ENCODE data around the gene BAHCC1. TPM values are rescaled to one million over a fixed set of nuclear protein-coding genes. Genes with fewer than 3 reads are reported as not detected.

BAHCC1 gene
- total RNA-seq, 1 donor from 2014 or later: 10.7 TPM

- no peak for TF ChIP-seq CTCF (IDR thresholded peaks at IDR 0.05; ENCODE audit: unreplicated experiment)
- Mint-ChIP-seq H3K36me3 (ENCODE audit: low read depth, unreplicated experiment) (no peaks in the 10 kb centered on the region), H3K4me3 (ENCODE audit: unreplicated experiment) (no peak overlapping the region), H3K4me1 (ENCODE audit: unreplicated experiment) (no peaks in the 10 kb centered on the region), H3K27me3 (ENCODE audit: unreplicated experiment) (peaks cover 4% of the 10 kb centered on the region), H3K9me3 (ENCODE audit: unreplicated experiment) (no peaks in the 10 kb centered on the region), H3K27ac (ENCODE audit: unreplicated experiment) (no peak overlapping the region)
- no peak for DNase-seq (ENCODE audit: low spot score)
Observed at GRCh38 chr17:81442791-81443190, 47.5 kb downstream of the BAHCC1 start.

GRCh38 chr17:81443269-81443668 lies 48.0 kb downstream of the BAHCC1 start:
- H3K9me3 Mint-ChIP-seq (ENCODE audit: unreplicated experiment): no peaks in the 10 kb centered on the region
- H3K27me3 Mint-ChIP-seq (ENCODE audit: unreplicated experiment): peaks cover 4% of the 10 kb centered on the region
- H3K4me1 Mint-ChIP-seq (ENCODE audit: unreplicated experiment): no peaks in the 10 kb centered on the region
- no peaks in the 10 kb centered on the region for H3K36me3 Mint-ChIP-seq (ENCODE audit: low read depth, unreplicated experiment)
- DNase-seq (ENCODE audit: low spot score): no peak
- no peak overlapping the region for H3K4me3 Mint-ChIP-seq (ENCODE audit: unreplicated experiment)
- no peak overlapping the region for H3K27ac Mint-ChIP-seq (ENCODE audit: unreplicated experiment)
- TF ChIP-seq CTCF (IDR thresholded peaks at IDR 0.05; ENCODE audit: unreplicated experiment): no peak

GRCh38 chr17:81444610-81445339 lies 49.5 kb downstream of the BAHCC1 start:
- H3K4me1 Mint-ChIP-seq (ENCODE audit: unreplicated experiment): no peaks in the 10 kb centered on the region
- DNase-seq (ENCODE audit: low spot score): no peak
- H3K9me3 Mint-ChIP-seq (ENCODE audit: unreplicated experiment): no peaks in the 10 kb centered on the region
- H3K27ac Mint-ChIP-seq (ENCODE audit: unreplicated experiment): no peak overlapping the region
- no peak overlapping the region for H3K4me3 Mint-ChIP-seq (ENCODE audit: unreplicated experiment)
- H3K27me3 Mint-ChIP-seq (ENCODE audit: unreplicated experiment): peaks cover 3% of the 10 kb centered on the region
- H3K36me3 Mint-ChIP-seq (ENCODE audit: low read depth, unreplicated experiment): no peaks in the 10 kb centered on the region
- no peak for TF ChIP-seq CTCF (IDR thresholded peaks at IDR 0.05; ENCODE audit: unreplicated experiment)

GRCh38 chr17:81445642-81446503 lies 50.6 kb downstream of the BAHCC1 start:
- TF ChIP-seq CTCF (IDR thresholded peaks at IDR 0.05; ENCODE audit: unreplicated experiment): no peak

More at GRCh38 chr17:81445642-81446503, 50.6 kb downstream of the BAHCC1 start:
- no peak overlapping the region for H3K27ac Mint-ChIP-seq (ENCODE audit: unreplicated experiment)
- no peaks in the 10 kb centered on the region for H3K36me3 Mint-ChIP-seq (ENCODE audit: low read depth, unreplicated experiment)
- peaks cover 2% of the 10 kb centered on the region for H3K27me3 Mint-ChIP-seq (ENCODE audit: unreplicated experiment)
- no peaks in the 10 kb centered on the region for H3K9me3 Mint-ChIP-seq (ENCODE audit: unreplicated experiment)
- H3K4me1 Mint-ChIP-seq (ENCODE audit: unreplicated experiment): no peaks in the 10 kb centered on the region
- DNase-seq (ENCODE audit: low spot score): no peak
- no peak overlapping the region for H3K4me3 Mint-ChIP-seq (ENCODE audit: unreplicated experiment)

Measured in endothelial cell (in vitro differentiated cells).